GM12865 (cell line): ENCODE measurements around the gene SH2D1A.
"Not testable (repeated sequence)": the region's sequence is repeated elsewhere in the genome, so short reads cannot be mapped to it uniquely, and the experiment has no call there.

Source experiments
- DNase-seq: peaks from one replicate; pipeline ENCODE4 v3.0.0; 2010; ENCODE audit warnings: low read depth
- H3K4me3 ChIP-seq: 2 replicates; pipeline ENCODE4 v1.5.1; 2011; ENCODE audit warnings: mild to moderate bottlenecking, low read depth, low read length, control low read depth
- TF ChIP-seq, protein P1 (sequence below): IDR thresholded peaks from 2 replicates; pipeline ENCODE4 v1.5.1; 2011; ENCODE audit warnings: low read length, control low read depth, low read depth, inconsistent platforms; ENCODE audit not compliant: insufficient read depth; ENCODE audit errors: missing control alignments

SH2D1A gene

DNA sequence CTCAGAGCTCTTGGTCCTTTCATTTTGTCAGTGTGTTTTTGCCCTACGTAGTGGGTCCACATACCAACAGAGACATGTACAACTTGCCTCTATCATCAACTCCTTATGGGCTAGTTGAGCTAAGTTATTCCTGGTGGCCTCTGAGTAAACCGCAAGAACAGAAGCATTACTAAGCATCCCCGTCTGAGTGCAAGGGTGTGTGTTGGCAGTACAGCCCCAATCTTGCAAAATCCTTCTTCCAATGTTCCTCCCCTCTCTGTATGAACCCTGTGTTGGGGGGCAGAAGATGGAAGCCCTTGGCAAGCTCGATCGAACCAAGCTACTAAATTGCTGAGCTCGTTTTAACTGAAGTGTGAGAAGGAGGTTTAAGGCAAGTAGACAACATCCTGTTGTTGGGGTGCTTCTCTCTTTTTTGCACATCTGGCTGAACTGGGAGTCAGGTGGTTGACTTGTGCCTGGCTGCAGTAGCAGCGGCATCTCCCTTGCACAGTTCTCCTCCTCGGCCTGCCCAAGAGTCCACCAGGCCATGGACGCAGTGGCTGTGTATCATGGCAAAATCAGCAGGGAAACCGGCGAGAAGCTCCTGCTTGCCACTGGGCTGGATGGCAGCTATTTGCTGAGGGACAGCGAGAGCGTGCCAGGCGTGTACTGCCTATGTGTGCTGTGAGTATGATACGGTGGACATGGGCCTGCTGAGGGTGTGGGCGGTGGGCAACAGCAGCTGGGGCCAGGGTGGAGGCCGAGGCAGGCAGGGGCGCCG is at the start of gene SH2D1A:
Gene SH2D1A (plus strand): TSS at position 447 of the 760 bp plus-strand sequence. CDS start 80 bp downstream, at position 527.
- TF ChIP-seq, protein P1, sequence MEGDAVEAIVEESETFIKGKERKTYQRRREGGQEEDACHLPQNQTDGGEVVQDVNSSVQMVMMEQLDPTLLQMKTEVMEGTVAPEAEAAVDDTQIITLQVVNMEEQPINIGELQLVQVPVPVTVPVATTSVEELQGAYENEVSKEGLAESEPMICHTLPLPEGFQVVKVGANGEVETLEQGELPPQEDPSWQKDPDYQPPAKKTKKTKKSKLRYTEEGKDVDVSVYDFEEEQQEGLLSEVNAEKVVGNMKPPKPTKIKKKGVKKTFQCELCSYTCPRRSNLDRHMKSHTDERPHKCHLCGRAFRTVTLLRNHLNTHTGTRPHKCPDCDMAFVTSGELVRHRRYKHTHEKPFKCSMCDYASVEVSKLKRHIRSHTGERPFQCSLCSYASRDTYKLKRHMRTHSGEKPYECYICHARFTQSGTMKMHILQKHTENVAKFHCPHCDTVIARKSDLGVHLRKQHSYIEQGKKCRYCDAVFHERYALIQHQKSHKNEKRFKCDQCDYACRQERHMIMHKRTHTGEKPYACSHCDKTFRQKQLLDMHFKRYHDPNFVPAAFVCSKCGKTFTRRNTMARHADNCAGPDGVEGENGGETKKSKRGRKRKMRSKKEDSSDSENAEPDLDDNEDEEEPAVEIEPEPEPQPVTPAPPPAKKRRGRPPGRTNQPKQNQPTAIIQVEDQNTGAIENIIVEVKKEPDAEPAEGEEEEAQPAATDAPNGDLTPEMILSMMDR: no peak
- no peak for DNase-seq
- no peak within 1 kb of the TSS for H3K4me3 ChIP-seq

- not testable (repeated sequence) for H3K4me3 ChIP-seq, DNase-seq
Observed at GRCh38 chrX:124299323-124299722, 47.0 kb upstream of the SH2D1A start.

DNA sequence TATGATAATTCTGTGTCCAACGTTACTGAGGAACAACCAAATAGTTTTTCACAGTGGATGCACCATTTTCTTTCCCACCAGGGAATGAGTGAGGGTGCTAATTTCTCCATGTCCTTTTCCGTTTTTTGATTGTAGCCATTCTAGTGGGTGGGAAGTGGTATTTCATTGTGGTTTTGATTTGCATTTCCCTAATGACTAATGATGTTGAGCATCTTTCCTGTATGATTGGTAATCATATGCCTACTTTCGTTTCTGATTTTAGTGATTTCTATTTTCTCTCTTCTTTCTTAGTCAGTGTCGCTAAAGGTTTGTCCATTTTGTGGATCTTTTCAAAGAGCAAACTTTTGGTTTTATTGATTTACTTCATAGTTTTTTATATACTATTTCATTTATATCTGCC is 46.0 kb upstream of the SH2D1A start:
- DNase-seq: peak; percentile 0
- TF ChIP-seq, protein P1: no peak
- no peak overlapping the region for H3K4me3 ChIP-seq

GRCh38 chrX:124307253-124307907 is 39.0 kb upstream of the SH2D1A start:
- no peak overlapping the region for H3K4me3 ChIP-seq
- no peak for DNase-seq
- TF ChIP-seq, protein P1: no peak

- DNase-seq: no peak
- H3K4me3 ChIP-seq: no peak overlapping the region
- TF ChIP-seq, protein P1: no peak
Observed at GRCh38 chrX:124325732-124326131, 20.6 kb upstream of the SH2D1A start.

DNA sequence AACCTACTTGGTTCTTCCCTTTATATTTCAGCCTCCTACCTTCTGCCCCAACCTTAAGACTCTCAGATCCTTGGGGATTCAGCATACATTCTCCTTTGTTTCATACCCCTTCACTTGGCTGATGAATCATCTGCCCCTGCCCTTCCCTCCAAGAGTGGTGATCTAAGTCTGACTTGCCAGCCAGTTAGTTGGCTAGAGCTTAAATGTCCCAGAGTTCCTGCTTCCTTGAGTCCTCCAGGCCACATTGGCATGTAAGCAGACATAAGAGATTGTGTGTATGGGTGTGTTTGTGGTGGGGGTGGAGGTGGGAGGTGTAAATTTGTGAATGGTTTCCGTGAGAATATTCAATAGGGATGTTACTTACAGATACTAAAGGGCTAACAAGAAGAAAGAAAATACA is 17.6 kb upstream of the SH2D1A start:
- no peak overlapping the region for H3K4me3 ChIP-seq
- no peak for DNase-seq
- TF ChIP-seq, protein P1: no peak

DNA sequence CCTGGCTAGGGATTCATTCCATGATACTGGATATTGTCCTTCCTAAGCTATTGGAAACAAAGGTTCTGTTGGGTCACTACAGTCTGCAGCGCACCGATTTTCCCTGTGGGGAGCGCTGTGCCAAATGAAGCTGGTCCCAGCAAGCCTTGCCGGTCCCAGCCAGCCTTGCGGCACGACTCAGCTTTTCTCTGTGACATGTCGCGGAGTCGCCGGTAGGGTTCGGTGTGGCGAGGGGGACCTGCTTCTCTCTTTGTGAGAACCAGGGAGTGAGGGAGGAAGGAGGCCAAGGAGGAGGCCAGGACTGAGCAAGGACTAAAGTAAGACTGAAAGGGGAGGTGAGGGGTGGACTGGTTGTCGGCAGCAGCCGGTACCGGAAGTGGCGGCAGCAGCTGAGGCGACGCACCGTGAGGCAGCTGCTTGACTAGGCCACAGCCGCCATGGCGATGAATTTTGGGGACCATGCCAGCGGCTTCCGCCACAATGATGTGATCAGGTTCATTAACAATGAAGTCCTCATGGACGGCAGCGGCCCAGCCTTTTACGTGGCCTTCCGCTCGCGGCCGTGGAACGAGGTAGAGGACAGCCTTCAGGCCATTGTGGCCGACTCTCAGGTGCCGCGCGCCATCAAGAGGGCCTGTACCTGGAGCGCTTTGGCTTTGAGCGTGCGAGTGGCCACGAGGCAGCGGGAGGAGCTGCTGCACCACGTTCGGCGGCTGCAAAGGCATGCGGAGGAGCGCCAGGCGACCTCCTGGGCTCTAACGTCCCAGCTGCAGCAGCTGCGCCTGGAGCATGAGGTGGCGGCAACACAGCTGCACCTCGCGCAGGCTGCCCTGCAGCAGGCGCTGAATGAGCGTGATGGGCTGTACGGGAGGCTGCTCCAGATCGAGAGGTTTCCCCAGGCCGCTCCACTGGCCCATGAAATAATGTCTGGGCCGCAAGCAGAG is 13.6 kb upstream of the SH2D1A start, which contains the start of gene TEX13D:
Gene TEX13D (plus strand): TSS at position 180 of the 944 bp plus-strand sequence. CDS start 258 bp downstream, at position 438.
- TF ChIP-seq, protein P1: no peak
- no peak within 1 kb of the TSS for H3K4me3 ChIP-seq
- no peak for DNase-seq
